Measurements from ENCODE around the gene YRDC. TPM values are rescaled to one million over a fixed set of nuclear protein-coding genes. Genes with fewer than 3 reads are reported as not detected.
A peak's percentile ranks its signal among the peaks of the same experiment; 100 is the strongest.

Gene YRDC
- total RNA-seq, 1 experiment from 2014 or later, result 24.6 TPM

GRCh38 chr1:37764414-37764825 is 43.6 kb downstream of the YRDC start (continued):
- peak; percentile 80 for TF ChIP-seq GABPB1 (CRISPR knock-in tag; IDR thresholded peaks at IDR 0.05)
- peak; percentile 100 for TF ChIP-seq ARID4B (CRISPR knock-in tag; IDR thresholded peaks at IDR 0.05; ENCODE audit: borderline replicate concordance)
- TF ChIP-seq CBFB (CRISPR knock-in tag; IDR thresholded peaks at IDR 0.05; ENCODE audit: low read depth), result peak; percentile 97
- peak; percentile 98 for TF ChIP-seq RELA (CRISPR knock-in tag; IDR thresholded peaks at IDR 0.05; ENCODE audit: borderline replicate concordance)
- no peak for TF ChIP-seq OVOL2 (CRISPR knock-in tag; IDR thresholded peaks at IDR 0.05; ENCODE audit: borderline replicate concordance)
- TF ChIP-seq ZNF512 (CRISPR knock-in tag; IDR thresholded peaks at IDR 0.05; ENCODE audit: borderline replicate concordance), result peak; percentile 91; the same call in 1 of the 2 replicates
- peak; percentile 99 for TF ChIP-seq TEAD1 (CRISPR knock-in tag; IDR thresholded peaks at IDR 0.05)
- peak; percentile 100 for TF ChIP-seq KAT7 (CRISPR knock-in tag; IDR thresholded peaks at IDR 0.05; ENCODE audit: borderline replicate concordance)
- peak; percentile 98 for TF ChIP-seq FOXK1 (CRISPR knock-in tag; IDR thresholded peaks at IDR 0.05)
- TF ChIP-seq FOXJ3 (CRISPR knock-in tag; IDR thresholded peaks at IDR 0.05; ENCODE audit: borderline replicate concordance), result peak; percentile 88
- TF ChIP-seq ZNF232 (CRISPR knock-in tag; IDR thresholded peaks at IDR 0.05), result peak; percentile 98
- peak; percentile 62 for TF ChIP-seq USF2 (CRISPR knock-in tag; IDR thresholded peaks at IDR 0.05)
- TF ChIP-seq NR3C1 (CRISPR knock-in tag; conservative IDR thresholded peaks at IDR 0.05; ENCODE audit: low read depth), result peak; percentile 99
- no peak for TF ChIP-seq ZNF671 (CRISPR knock-in tag; IDR thresholded peaks at IDR 0.05)
- peak; percentile 96 for TF ChIP-seq ELF4 (CRISPR knock-in tag; IDR thresholded peaks at IDR 0.05; ENCODE audit: low read depth)
- peak; percentile 74; the same call in 1 of the 2 replicates for TF ChIP-seq ZNF532 (CRISPR knock-in tag; IDR thresholded peaks at IDR 0.05; ENCODE audit: borderline replicate concordance)
- TF ChIP-seq, protein P1, sequence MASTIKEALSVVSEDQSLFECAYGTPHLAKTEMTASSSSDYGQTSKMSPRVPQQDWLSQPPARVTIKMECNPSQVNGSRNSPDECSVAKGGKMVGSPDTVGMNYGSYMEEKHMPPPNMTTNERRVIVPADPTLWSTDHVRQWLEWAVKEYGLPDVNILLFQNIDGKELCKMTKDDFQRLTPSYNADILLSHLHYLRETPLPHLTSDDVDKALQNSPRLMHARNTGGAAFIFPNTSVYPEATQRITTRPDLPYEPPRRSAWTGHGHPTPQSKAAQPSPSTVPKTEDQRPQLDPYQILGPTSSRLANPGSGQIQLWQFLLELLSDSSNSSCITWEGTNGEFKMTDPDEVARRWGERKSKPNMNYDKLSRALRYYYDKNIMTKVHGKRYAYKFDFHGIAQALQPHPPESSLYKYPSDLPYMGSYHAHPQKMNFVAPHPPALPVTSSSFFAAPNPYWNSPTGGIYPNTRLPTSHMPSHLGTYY (CRISPR knock-in tag; IDR thresholded peaks at IDR 0.05), result no peak
- TF ChIP-seq, protein P2, sequence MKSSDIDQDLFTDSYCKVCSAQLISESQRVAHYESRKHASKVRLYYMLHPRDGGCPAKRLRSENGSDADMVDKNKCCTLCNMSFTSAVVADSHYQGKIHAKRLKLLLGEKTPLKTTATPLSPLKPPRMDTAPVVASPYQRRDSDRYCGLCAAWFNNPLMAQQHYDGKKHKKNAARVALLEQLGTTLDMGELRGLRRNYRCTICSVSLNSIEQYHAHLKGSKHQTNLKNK (CRISPR knock-in tag; IDR thresholded peaks at IDR 0.05), result no peak
- peak; percentile 87 for TF ChIP-seq NR2C2 (CRISPR knock-in tag; IDR thresholded peaks at IDR 0.05)
- peak; percentile 87; the same call in 1 of the 2 replicates for TF ChIP-seq MXD4 (CRISPR knock-in tag; IDR thresholded peaks at IDR 0.05; ENCODE audit: borderline replicate concordance)
- no peak for TF ChIP-seq NFATC4 (CRISPR knock-in tag; IDR thresholded peaks at IDR 0.05)
- peak; percentile 98 for TF ChIP-seq ZNF281 (CRISPR knock-in tag; IDR thresholded peaks at IDR 0.05)
